Smooth muscle cell of bladder (primary cell): Measurements from ENCODE around the gene MASP1. TPM values are rescaled to one million over a fixed set of nuclear protein-coding genes. Genes with fewer than 3 reads are reported as not detected.

Source experiments
- total RNA-seq: library from RNA; depleted of rRNA; stranded (reverse); fragments of >200 nt; gene quantifications from 2 replicates; pipeline ENCODE4 v1.2.3, GENCODE V29; 2014

The MASP1 gene, protein sequence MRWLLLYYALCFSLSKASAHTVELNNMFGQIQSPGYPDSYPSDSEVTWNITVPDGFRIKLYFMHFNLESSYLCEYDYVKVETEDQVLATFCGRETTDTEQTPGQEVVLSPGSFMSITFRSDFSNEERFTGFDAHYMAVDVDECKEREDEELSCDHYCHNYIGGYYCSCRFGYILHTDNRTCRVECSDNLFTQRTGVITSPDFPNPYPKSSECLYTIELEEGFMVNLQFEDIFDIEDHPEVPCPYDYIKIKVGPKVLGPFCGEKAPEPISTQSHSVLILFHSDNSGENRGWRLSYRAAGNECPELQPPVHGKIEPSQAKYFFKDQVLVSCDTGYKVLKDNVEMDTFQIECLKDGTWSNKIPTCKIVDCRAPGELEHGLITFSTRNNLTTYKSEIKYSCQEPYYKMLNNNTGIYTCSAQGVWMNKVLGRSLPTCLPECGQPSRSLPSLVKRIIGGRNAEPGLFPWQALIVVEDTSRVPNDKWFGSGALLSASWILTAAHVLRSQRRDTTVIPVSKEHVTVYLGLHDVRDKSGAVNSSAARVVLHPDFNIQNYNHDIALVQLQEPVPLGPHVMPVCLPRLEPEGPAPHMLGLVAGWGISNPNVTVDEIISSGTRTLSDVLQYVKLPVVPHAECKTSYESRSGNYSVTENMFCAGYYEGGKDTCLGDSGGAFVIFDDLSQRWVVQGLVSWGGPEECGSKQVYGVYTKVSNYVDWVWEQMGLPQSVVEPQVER
- 203 and 319 TPM in 2 replicates for total RNA-seq

DNA sequence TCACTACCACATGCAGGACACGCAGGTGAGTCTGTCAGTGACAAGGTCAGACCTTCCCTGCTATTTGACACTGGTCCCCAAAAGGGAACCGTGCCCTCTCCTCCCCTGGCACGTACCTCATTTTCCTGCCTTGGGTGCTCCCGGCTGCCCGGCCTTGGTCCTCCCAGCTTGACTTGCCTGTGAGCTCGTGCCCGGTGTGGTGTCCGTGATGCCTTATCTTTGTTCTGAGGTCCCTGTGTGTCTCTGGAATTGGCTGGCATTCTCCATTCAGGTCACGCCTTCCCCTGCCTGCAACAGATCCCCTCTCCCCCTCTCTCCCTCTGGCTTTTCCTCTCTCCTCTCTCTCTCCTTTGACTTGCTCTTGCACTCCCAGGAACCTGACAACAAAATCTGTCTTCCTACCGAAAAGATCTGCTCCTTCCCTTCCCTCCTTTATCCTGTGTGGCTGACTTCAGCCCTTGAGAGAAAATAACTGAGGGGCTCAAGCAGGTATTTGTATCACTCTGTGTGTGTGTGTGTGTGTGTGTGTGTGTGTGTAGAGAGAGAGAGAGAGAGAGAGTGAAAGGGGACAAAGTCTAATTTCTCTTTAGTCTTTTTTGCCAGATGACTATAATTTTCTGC, at the start of gene MASP1:
TSS of gene MASP1 (minus strand) at position 226 of the 621 bp plus-strand sequence. CDS start at position 121, 105 bp downstream.

DNA sequence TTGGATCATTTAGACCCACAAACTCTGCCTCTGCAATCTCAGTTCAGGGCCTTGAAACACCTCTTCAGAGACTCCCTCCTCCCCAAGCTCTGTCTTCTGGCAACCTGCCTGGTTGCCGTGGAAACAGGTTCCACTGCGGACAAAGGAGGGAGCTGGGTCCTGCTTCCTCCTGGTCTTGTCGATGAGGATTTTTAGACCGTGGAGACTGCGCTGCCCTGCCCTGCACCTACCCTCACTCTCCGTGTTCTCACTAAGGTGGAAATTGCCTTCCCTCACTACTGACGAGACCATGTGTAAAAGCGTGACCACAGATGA, 94.2 kb downstream of the MASP1 start, which contains the start of gene RTP1:
TSS of gene RTP1 (plus strand) at position 152 of the 315 bp plus-strand sequence. CDS start at position 182, 30 bp downstream.

Other genes with a start within 250 kb of the MASP1 start
- gene RPL39L, start 152.2 kb downstream of the MASP1 start, total RNA-seq: 12.2 and 15.6 TPM in 2 replicates
- gene RTP1, start 94.3 kb downstream of the MASP1 start, total RNA-seq: not detected in 2 replicates
- gene RTP4, start 76.6 kb upstream of the MASP1 start, total RNA-seq: 1.6 and 2.0 TPM in 2 replicates